H9 (cell line): ENCODE data around the gene ENTREP3. TPM values are rescaled to one million over a fixed set of nuclear protein-coding genes. Genes with fewer than 3 reads are reported as not detected.
"Not testable (repeated sequence)": the region's sequence is repeated elsewhere in the genome, so short reads cannot be mapped to it uniquely, and the experiment has no call there.

Source experiments
- DNase-seq: peaks from one replicate; pipeline ENCODE4 v3.0.0-alpha.2; 2017
- H2AFZ ChIP-seq: one replicate; pipeline ENCODE4 v1.6.1; 2013; ENCODE audit warnings: mild to moderate bottlenecking, low read length, control low read depth, moderate library complexity
- H2AK5ac ChIP-seq: 2 replicates; pipeline ENCODE4 v1.6.1; 2013; ENCODE audit warnings: low read length, control low read depth, mixed read lengths; ENCODE audit not compliant: insufficient read length
- H2BK120ac ChIP-seq: one replicate; pipeline ENCODE4 v1.6.1; 2013; ENCODE audit warnings: low read depth, mild to moderate bottlenecking, low read length, control low read depth, inconsistent platforms; ENCODE audit not compliant: poor library complexity, severe bottlenecking
- H2BK12ac ChIP-seq: 2 replicates; pipeline ENCODE4 v1.6.1; 2013; ENCODE audit warnings: low read length, control low read depth, mixed read lengths, low read depth; ENCODE audit not compliant: insufficient read length
- H2BK15ac ChIP-seq: 2 replicates; pipeline ENCODE4 v1.6.1; 2013; ENCODE audit warnings: low read depth, low read length, control low read depth
- H2BK20ac ChIP-seq: one replicate; pipeline ENCODE4 v1.6.1; 2013; ENCODE audit warnings: low read depth, mild to moderate bottlenecking, low read length, control low read depth, inconsistent platforms; ENCODE audit not compliant: poor library complexity, severe bottlenecking
- H2BK5ac ChIP-seq: 2 replicates; pipeline ENCODE4 v1.6.1; 2013; ENCODE audit warnings: low read length, control low read depth, mixed read lengths; ENCODE audit not compliant: insufficient read length
- H3K14ac ChIP-seq: 2 replicates; pipeline ENCODE4 v1.6.1; 2013; ENCODE audit warnings: low read length, control low read depth; ENCODE audit not compliant: insufficient read depth
- H3K18ac ChIP-seq: 2 replicates; pipeline ENCODE4 v1.6.1; 2013; ENCODE audit warnings: low read depth, mild to moderate bottlenecking, mixed read lengths, low read length, control low read depth; ENCODE audit not compliant: insufficient read length
- H3K23ac ChIP-seq: 2 replicates; pipeline ENCODE4 v1.6.1; 2013; ENCODE audit warnings: low read length, control low read depth, mixed read lengths, low read depth; ENCODE audit not compliant: insufficient read length
- H3K23me2 ChIP-seq: 2 replicates; pipeline ENCODE4 v1.6.1; 2013; ENCODE audit warnings: low read depth, mild to moderate bottlenecking, mixed read lengths, low read length, control low read depth; ENCODE audit not compliant: insufficient read length, poor library complexity, severe bottlenecking
- H3K27ac ChIP-seq: 2 replicates; pipeline ENCODE4 v1.5.1; 2013; ENCODE audit warnings: low read length, control low read depth, mixed read lengths, low read depth; ENCODE audit not compliant: insufficient read length
- H3K27me3 ChIP-seq: 2 replicates; pipeline ENCODE4 v1.6.1; 2013; ENCODE audit warnings: low read length, control low read depth, inconsistent platforms; ENCODE audit not compliant: insufficient read depth
- H3K4ac ChIP-seq: 2 replicates; pipeline ENCODE4 v1.6.1; 2013; ENCODE audit warnings: low read depth, mild to moderate bottlenecking, control low read depth, inconsistent platforms, low read length, moderate library complexity
- H3K4me1 ChIP-seq: 2 replicates; pipeline ENCODE4 v1.6.1; 2013; ENCODE audit warnings: low read length, control low read depth, inconsistent platforms; ENCODE audit not compliant: insufficient read depth
- H3K4me2 ChIP-seq: 2 replicates; pipeline ENCODE4 v1.6.1; 2013; ENCODE audit warnings: low read length, control low read depth, mixed read lengths; ENCODE audit not compliant: insufficient read length, insufficient read depth
- H3K56ac ChIP-seq: 2 replicates; pipeline ENCODE4 v1.6.1; 2013; ENCODE audit warnings: low read depth, mild to moderate bottlenecking, mixed read lengths, low read length, control low read depth; ENCODE audit not compliant: insufficient read length
- H3K79me1 ChIP-seq: 2 replicates; pipeline ENCODE4 v1.6.1; 2013; ENCODE audit warnings: low read depth, mild to moderate bottlenecking, moderate library complexity, low read length, control low read depth, inconsistent platforms; ENCODE audit not compliant: insufficient read depth, poor library complexity, severe bottlenecking
- H3K79me2 ChIP-seq: 2 replicates; pipeline ENCODE4 v1.6.1; 2013; ENCODE audit warnings: low read length, control low read depth, inconsistent platforms; ENCODE audit not compliant: insufficient read depth
- H3K9ac ChIP-seq: 2 replicates; pipeline ENCODE4 v1.6.1; 2013; ENCODE audit warnings: low read length, control low read depth, mixed read lengths; ENCODE audit not compliant: insufficient read length; ENCODE audit errors: extremely low read depth
- H3K9me3 ChIP-seq: one replicate; pipeline ENCODE4 v1.6.1; 2013; ENCODE audit warnings: low read depth, low read length, inconsistent platforms; ENCODE audit not compliant: control insufficient read depth
- H3T11ph ChIP-seq: one replicate; pipeline ENCODE4 v1.6.1; 2013; ENCODE audit warnings: mild to moderate bottlenecking, low read length, control low read depth, inconsistent platforms
- H4K20me1 ChIP-seq: one replicate; pipeline ENCODE4 v1.6.1; 2013; ENCODE audit not compliant: control insufficient read depth, insufficient read length, insufficient read depth
- H4K5ac ChIP-seq: 2 replicates; pipeline ENCODE4 v1.6.1; 2013; ENCODE audit warnings: low read depth, mild to moderate bottlenecking, mixed read lengths, low read length, control low read depth; ENCODE audit not compliant: insufficient read length
- H4K8ac ChIP-seq: replicated peaks from 2 replicates; pipeline ENCODE4 v1.6.1; 2013; ENCODE audit warnings: low read length, control low read depth, mixed read lengths, low read depth; ENCODE audit not compliant: insufficient read length
- H4K91ac ChIP-seq: 2 replicates; pipeline ENCODE4 v1.6.1; 2013; ENCODE audit warnings: low read depth, mild to moderate bottlenecking, moderate library complexity, mixed read lengths, low read length, control low read depth; ENCODE audit not compliant: insufficient read length
- H3K27ac Mint-ChIP-seq, 3 experiments: 2 replicates in 2 of 3; 3 replicates in 1 of 3; pipeline ENCODE4 v1.8.0; 2020 to 2021; ENCODE audit warnings: mixed read lengths in 3 of 3, mild to moderate bottlenecking in 1 of 3, moderate library complexity in 1 of 3
- H3K27me3 Mint-ChIP-seq: 2 replicates; pipeline ENCODE4 v1.8.0; 2021; ENCODE audit warnings: low read depth, mild to moderate bottlenecking, moderate library complexity, mixed read lengths
- H3K36me3 Mint-ChIP-seq, 3 experiments: 2 replicates in 2 of 3; 3 replicates in 1 of 3; pipeline ENCODE4 v1.8.0; 2020 to 2021; ENCODE audit warnings: low read depth in 3 of 3, mixed read lengths in 3 of 3; ENCODE audit not compliant: insufficient read depth in 1 of 3
- H3K4me1 Mint-ChIP-seq, 2 experiments: 2 replicates each; pipeline ENCODE4 v1.8.0; 2020; ENCODE audit warnings: mixed read lengths in 2 of 2
- H3K4me3 Mint-ChIP-seq, 2 experiments: 2 replicates in 1 of 2; 3 replicates in 1 of 2; pipeline ENCODE4 v1.8.0; 2020 to 2021; ENCODE audit warnings: mild to moderate bottlenecking in 2 of 2, mixed read lengths in 2 of 2, moderate library complexity in 1 of 2
- H3K9me3 Mint-ChIP-seq, 2 experiments: 2 replicates in 1 of 2; 3 replicates in 1 of 2; pipeline ENCODE4 v1.8.0; 2020; ENCODE audit warnings: mild to moderate bottlenecking in 2 of 2, mixed read lengths in 2 of 2, moderate library complexity in 1 of 2
- WGBS: extraction: QIAGEN DNeasy Blood & Tissue Kit; methylation state at CpG from one replicate; pipeline ENCODE4 v1.1.7; 2013; ENCODE audit warnings: missing lambda C conversion rate, low lambda C conversion rate, mixed read lengths; ENCODE audit not compliant: insufficient read length; ENCODE audit errors: extremely low coverage; 5-methylcytosine and 5-hydroxymethylcytosine counted together
- total RNA-seq: library from RNA; stranded (reverse); gene quantifications from 2 replicates; pipeline ENCODE4 v1.2.1, GENCODE V29; 2021

Gene ENTREP3
- total RNA-seq, 1 experiment from 2014 or later = 41.0 TPM

DNA sequence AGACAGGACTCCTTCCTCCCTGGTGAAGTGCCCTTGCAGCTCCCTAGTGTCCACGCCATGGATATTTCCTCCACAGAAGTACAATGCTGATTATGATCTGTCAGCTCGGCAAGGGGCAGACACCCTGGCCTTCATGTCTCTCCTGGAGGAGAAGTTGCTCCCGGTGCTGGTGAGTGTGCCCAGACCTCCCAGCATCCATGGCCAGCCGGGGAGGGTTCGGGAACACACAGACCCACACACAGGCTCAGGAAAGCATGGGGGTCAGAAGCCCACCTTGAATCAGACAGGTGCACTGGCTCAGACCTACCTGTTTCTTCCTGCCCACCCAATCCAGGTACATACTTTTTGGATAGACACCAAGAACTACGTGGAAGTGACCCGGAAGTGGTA, 43.2 kb downstream of the ENTREP3 start:
- H3K4me1 Mint-ChIP-seq = peaks cover 19 to 20% of the 10 kb centered on the region in 2 experiments
- H3K23ac ChIP-seq, DNase-seq, H3K79me1 ChIP-seq, H3K56ac ChIP-seq, H2BK20ac ChIP-seq, H3K4me3 Mint-ChIP-seq, H3K27me3 Mint-ChIP-seq, H4K8ac ChIP-seq, H2BK120ac ChIP-seq, H4K20me1 ChIP-seq, H2BK5ac ChIP-seq, H4K5ac ChIP-seq, H3K4ac ChIP-seq, H3K4me1 ChIP-seq, H3T11ph ChIP-seq, H3K4me2 ChIP-seq, H3K9ac ChIP-seq, H4K91ac ChIP-seq, H3K79me2 ChIP-seq, H3K14ac ChIP-seq, H3K27ac ChIP-seq, H2BK15ac ChIP-seq, H3K9me3 ChIP-seq, H2BK12ac ChIP-seq, H3K23me2 ChIP-seq, H3K27ac Mint-ChIP-seq, H2AK5ac ChIP-seq, H2AFZ ChIP-seq, H3K9me3 Mint-ChIP-seq, H3K27me3 ChIP-seq, H3K18ac ChIP-seq: not testable (repeated sequence)
- WGBS = no CpG with 5 or more reads among the region's 7 CpGs
- peaks cover 9 to 25% (median 20%) of the 10 kb centered on the region in 3 experiments for H3K36me3 Mint-ChIP-seq

DNA sequence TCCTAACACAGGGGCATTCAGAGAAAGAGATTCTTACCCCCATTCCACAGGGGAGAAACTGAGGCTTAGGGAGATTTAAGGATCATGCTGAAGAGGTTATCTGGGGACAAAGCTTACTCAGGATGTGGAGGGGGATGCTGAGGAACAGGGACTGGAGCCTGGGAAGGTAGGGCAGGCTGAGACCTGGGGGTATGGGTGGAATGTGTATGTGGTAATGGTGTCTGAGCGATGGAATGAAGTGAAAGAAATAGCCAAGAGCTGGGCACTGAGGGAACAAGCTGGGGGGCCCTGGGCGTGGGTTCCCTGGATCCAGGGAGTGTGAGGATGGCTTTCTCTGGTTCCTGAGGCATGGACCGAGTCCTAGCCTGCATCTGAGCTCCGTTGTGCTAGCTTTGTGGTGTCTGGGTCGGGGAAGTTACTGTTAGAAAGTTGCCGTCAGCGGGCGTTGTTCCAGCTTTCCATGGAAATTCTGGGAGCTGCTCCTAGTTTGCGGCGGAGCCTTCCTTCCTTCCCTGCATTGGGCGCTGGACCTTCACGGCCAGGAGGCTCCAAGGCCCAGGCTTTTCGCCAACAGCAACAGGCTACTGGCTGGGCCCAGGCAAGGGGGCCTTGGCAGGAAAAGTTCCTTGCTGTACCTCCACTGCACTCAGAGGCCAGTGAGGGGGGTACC, 43.8 kb downstream of the ENTREP3 start:
- not testable (repeated sequence) for H2BK20ac ChIP-seq, H3K79me1 ChIP-seq, H2BK120ac ChIP-seq, H4K8ac ChIP-seq, H4K91ac ChIP-seq, H2BK12ac ChIP-seq, H3T11ph ChIP-seq, H3K4me2 ChIP-seq, H3K9me3 ChIP-seq, H2BK5ac ChIP-seq, H3K9ac ChIP-seq, H2AFZ ChIP-seq, H3K27me3 Mint-ChIP-seq, H3K4me1 ChIP-seq, H3K4ac ChIP-seq, H3K56ac ChIP-seq, H3K14ac ChIP-seq, H3K18ac ChIP-seq, H4K20me1 ChIP-seq, H2BK15ac ChIP-seq, DNase-seq, H3K79me2 ChIP-seq, H3K9me3 Mint-ChIP-seq, H3K27me3 ChIP-seq, H3K4me3 Mint-ChIP-seq, H2AK5ac ChIP-seq, H3K23me2 ChIP-seq, H3K27ac Mint-ChIP-seq, H3K27ac ChIP-seq, H4K5ac ChIP-seq, H3K23ac ChIP-seq
- peaks cover 9 to 22% (median 20%) of the 10 kb centered on the region in 3 experiments for H3K36me3 Mint-ChIP-seq
- no CpG with 5 or more reads among the region's 13 CpGs for WGBS
- peaks cover 24 to 25% of the 10 kb centered on the region in 2 experiments for H3K4me1 Mint-ChIP-seq
